Skeletal muscle tissue (tissue), 4 donors: Measurements from ENCODE around the gene KCTD11. TPM values are rescaled to one million over a fixed set of nuclear protein-coding genes. Genes with fewer than 3 reads are reported as not detected.
A peak's percentile ranks its signal among the peaks of the same experiment; 100 is the strongest.

Source experiments
- H3K27ac ChIP-seq: one replicate; pipeline ENCODE4 v1.7.0; 2013; ENCODE audit warnings: mild to moderate bottlenecking, low read depth, low read length, inconsistent platforms
- H3K27me3 ChIP-seq, 3 donors: one replicate each; pipeline ENCODE4 v1.7.0; 2013; ENCODE audit warnings: low read length in 3 of 3; ENCODE audit not compliant: control insufficient read depth in 3 of 3, insufficient read depth in 3 of 3
- H3K36me3 ChIP-seq, 3 donors: one replicate each; pipeline ENCODE4 v1.7.0; 2013; ENCODE audit warnings: low read length in 3 of 3; ENCODE audit not compliant: control insufficient read depth in 3 of 3, insufficient read depth in 3 of 3
- H3K4me1 ChIP-seq, 3 donors: one replicate each; pipeline ENCODE4 v1.7.0; 2013; ENCODE audit warnings: low read length in 3 of 3, mild to moderate bottlenecking in 3 of 3; ENCODE audit not compliant: control insufficient read depth in 3 of 3, insufficient read depth in 3 of 3
- H3K4me3 ChIP-seq, 3 donors: one replicate each; pipeline ENCODE4 v1.7.0; 2013; ENCODE audit warnings: low read length in 3 of 3
- H3K9ac ChIP-seq, 3 donors: one replicate each; pipeline ENCODE4 v1.7.0; 2013; ENCODE audit warnings: low read length in 3 of 3, mild to moderate bottlenecking in 3 of 3, moderate library complexity in 2 of 3, low read depth in 1 of 3
- H3K9me3 ChIP-seq, 3 donors: one replicate each; pipeline ENCODE4 v1.7.0; 2013; ENCODE audit warnings: low read length in 3 of 3; ENCODE audit not compliant: control insufficient read depth in 3 of 3
- total RNA-seq: library from RNA; depleted of rRNA; stranded (reverse); fragments of >200 nt; gene quantifications from one replicate; pipeline ENCODE4 v1.2.3, GENCODE V29; 2014
- donor health status: Osteomylitis.

Gene KCTD11
- total RNA-seq, 1 donor from 2014 or later = 4.2 TPM

DNA sequence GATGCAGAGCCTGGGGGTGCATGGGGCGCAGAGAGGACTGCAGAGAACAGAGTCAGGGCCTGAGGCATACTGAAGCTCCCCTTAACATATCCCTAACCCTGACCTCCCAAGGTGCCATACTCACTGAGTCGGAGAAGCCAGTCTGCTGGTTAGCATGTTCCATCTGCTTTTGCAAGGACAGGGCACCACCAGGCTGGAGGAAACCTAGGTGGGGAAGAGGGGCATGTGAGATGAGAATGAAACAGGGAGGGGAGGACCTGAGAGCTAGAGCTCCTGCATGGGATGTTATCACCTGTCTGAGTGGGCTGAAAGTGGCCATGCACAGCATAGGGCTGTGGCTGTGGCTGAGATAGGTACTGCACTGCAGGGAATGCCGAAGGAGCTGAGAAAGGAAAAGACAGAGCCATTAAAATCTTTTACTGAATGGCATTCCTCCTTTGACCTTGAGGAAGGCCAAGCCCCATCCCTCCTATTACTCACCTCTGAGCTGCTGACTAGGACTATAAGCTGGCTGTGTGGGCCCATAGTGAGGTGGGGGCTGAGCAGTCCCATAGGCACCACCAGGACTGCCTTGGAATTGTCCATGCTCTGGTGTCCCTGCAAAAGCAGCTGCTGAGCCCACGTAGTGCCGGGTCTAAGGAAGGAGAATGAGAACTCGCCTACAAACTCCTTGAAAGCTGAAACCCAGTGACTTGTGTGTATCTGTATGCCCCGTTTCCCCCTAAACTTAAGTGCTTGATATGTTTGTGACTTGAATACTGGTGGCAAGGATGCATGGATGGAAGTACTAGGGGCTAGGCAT is 38.7 kb upstream of the KCTD11 start:
- no peak overlapping the region for H3K27ac ChIP-seq
- no peaks in the 10 kb centered on the region for H3K9me3 ChIP-seq
- H3K9ac ChIP-seq = peak overlapping the region in 1 of 3 donors; percentile 93
- H3K36me3 ChIP-seq = peaks cover 60 to 70% (median 66%) of the 10 kb centered on the region in 3 donors
- H3K4me3 ChIP-seq = no peak overlapping the region
- no peaks in the 10 kb centered on the region for H3K27me3 ChIP-seq
- peaks cover 57 to 69% (median 66%) of the 10 kb centered on the region in 3 donors for H3K4me1 ChIP-seq

DNA sequence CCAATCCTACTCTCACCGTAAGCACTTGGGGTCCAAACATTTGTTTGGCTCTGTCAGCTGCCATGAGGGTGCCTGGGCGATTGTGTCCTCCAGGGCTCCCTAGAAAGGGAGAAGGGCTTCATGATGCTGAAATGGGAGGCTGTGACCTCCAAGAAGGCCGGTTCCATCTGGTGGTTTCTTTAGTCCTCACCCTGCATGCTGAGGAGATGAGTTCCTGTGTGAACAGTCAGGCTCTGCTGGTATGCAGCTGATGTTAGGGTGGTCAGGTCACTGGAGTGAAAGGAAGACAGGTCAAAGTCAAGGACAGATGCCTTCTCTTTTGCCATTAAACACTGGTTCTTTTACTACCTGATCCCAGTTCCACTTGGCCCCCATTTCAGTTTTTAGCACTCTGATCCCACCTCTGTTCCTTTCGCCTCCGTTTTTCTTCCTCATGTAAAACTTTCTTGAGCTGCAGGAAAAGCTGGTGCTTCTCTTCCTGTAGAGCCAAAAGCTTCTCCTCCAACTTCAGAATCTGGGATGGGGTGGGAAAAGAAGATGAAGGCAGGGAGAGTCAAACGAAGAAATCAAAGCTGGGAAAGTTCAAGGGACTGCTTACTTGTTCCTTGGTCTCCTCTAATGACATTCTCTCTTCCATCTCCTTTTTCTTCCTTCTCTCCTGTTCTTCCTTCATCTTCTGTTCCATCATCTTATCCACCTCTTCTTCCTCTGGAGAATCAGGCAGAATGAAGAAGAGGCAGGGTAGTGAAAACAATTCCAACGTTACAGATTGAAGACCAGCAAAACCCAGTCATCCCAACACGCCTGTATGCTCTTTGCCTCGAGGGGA is 37.9 kb upstream of the KCTD11 start:
- peak overlapping the region; percentile 83 to 93 (median 88) for H3K9ac ChIP-seq
- peak overlapping the region; percentile 83 to 97 (median 92) for H3K4me3 ChIP-seq
- peak overlapping the region; percentile 89 for H3K27ac ChIP-seq
- H3K27me3 ChIP-seq = no peaks in the 10 kb centered on the region
- H3K4me1 ChIP-seq = peaks cover 53 to 63% (median 58%) of the 10 kb centered on the region in 3 donors
- no peaks in the 10 kb centered on the region for H3K9me3 ChIP-seq
- peaks cover 68 to 78% (median 74%) of the 10 kb centered on the region in 3 donors for H3K36me3 ChIP-seq

DNA sequence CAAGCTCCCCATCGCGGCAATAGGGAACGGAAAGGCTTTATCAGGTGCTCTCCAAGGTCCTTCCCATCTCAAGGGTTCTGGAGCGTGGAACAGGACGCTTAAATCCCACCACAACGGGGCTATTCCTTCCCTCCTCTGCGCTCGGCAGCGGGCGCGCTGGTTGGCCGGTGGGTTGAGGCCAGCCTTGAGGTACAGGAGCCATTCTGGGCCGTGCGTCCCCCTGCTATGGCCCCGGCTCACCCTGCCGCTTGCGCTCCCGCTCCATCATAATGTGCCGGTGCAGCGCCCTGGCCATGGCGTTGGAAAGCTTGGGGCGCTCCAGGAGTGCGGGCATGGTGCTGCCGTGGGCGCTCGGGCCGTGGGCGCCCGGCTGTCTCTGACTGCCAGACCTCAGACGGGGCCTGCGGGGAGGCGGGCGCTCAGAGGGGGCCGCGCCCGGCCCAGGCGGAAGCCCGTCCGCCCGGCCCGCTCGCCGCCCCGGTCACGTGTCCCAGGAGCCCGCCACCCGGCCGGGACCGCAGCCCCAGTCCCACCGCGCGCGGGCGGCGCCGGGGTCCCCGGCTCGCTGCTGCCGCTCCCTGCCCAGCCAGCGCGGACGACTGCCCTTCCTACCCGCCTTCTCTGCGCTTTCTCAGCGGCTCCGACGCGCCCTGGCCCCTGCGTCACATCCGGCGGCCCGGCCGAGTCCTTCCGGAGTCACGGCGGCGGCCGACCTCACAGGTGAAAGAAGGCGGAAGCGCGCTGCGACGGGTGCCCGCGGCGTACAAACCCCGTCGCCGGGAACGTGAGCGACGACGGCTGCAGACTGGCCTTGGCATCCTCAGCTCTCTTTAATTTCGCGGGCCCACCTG is 37.0 kb upstream of the KCTD11 start, which contains the start of gene GPS2:
Gene GPS2 (minus strand): TSS at position 642 of the 851 bp plus-strand sequence. CDS start 308 bp downstream, at position 334.
- Histone ChIP-seq H3K4me1 (peaks cover 45 to 54% (median 49%) of the 10 kb centered on the region in 3 donors), H3K4me3 (peak within 1 kb of the TSS; percentile 83 to 97 (median 92)), H3K27me3 (no peaks in the 10 kb centered on the region), H3K9ac (peak within 1 kb of the TSS; percentile 83 to 93 (median 88)), H3K27ac (peak within 1 kb of the TSS; percentile 89), H3K9me3 (no peaks in the 10 kb centered on the region), H3K36me3 (peaks cover 64 to 74% (median 70%) of the 10 kb centered on the region in 3 donors)

DNA sequence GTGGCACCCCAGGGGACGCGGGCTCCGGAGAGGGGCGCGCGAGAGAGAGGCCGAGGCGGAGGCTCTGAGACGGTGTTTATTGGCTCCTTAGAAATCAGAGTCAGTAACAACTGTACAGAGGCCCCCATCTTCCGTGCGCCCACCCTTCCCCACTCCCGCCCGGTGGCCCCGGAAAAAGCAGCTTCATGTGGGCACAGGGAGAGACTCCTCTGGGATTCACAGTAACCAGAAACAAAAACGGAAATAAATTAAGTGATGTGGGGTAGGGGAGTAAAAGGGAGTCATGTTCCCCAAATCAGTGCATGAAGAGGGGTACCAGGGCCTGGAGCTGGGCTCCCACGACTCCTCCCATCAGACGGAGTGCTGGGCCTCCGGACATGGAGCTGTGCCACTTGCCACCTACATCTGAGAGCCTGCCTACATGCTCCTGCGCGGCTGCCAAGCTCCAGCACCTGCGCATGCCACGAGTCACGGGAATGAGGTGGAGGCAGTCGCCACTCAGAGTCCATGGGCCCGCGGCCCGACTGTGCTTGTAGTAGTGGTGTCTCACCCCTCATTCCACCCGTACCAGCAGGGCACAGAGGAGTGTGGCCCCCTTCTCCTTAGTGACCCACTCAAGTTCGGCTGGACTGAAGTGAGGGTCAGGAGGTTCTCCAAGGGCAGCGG is 36.3 kb upstream of the KCTD11 start:
- peaks cover 38 to 47% (median 42%) of the 10 kb centered on the region in 3 donors for H3K4me1 ChIP-seq
- H3K9ac ChIP-seq = peak overlapping the region; percentile 80 to 93 (median 88)

DNA sequence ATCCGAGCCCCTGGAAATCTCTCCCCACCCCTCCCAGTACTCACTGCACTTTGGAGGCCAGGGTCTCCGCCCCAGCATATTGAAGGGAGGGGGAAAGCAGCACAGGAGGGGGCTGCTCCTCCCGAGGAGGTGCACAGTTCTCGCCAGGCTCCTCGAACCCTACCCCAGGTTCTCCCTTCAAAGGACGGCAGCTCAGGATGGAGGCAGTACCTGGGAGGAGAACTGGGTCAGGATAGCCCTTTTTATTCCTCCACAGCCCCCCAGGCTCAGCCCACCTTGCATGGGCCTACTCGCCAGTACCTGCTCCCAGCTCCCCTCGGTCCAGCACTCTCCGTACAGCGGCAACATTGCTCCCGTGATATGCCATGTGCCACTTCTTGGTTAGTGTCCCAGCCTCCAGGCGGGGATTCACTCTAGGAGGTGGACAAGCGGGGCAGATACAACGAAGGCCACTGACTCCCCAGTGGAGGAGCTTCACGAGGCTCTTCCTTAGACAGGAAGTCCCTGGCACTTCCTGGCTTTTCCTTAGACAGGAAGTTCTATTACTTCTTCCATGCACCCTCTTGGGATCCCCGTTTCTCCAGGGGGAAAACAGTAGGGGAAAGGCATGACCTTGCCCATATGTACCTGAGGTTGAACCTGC is 34.7 kb upstream of the KCTD11 start:
- H3K4me1 ChIP-seq = peaks cover 31 to 34% (median 33%) of the 10 kb centered on the region in 3 donors
- H3K9me3 ChIP-seq = no peaks in the 10 kb centered on the region
- H3K36me3 ChIP-seq = peaks cover 66 to 75% (median 75%) of the 10 kb centered on the region in 3 donors

More for the DNA sequence above, 36.3 kb upstream of the KCTD11 start:
- Histone ChIP-seq H3K27me3 (no peaks in the 10 kb centered on the region), H3K9me3 (no peaks in the 10 kb centered on the region), H3K36me3 (peaks cover 62 to 75% (median 71%) of the 10 kb centered on the region in 3 donors), H3K27ac (peak overlapping the region; percentile 89), H3K4me3 (peak overlapping the region; percentile 83 to 97 (median 92))

DNA sequence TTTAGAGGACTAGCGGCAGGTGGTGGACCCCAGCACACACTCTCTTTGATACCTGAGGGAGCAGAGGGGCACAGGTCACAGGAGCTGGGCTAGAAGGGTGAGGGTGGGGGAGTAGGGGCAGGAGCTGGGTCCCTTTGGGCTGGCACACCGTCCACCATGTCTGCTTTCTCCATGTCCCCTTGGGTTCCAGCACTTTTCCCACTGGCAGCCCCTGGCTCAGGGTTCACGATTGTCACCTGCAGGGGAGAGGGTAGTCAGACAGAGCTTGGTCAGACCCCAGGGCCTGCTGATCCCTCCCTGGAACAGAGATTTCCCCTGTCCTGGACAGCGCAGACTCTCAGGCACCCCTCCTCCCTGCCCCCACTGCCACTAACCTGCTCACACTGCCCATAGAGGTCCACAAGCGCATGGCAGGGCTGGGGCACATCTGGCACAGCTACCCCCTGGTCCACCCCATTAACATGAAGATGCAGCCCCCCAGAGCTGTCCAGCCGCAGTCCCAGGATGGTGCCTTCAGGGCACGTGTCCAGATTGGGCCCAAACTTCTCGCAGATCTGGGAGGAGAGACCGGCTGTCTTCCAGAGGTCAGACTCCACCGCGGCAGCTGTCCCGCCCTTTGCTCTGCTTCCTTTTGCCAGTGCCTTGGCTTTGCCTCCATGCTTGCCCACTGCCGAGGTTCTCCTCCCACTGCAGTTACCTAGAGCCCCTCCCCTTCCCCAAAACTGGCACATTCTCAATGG is 33.7 kb upstream of the KCTD11 start:
- no peaks in the 10 kb centered on the region for H3K9me3 ChIP-seq
- no peak overlapping the region for H3K4me3 ChIP-seq
- no peak overlapping the region for H3K9ac ChIP-seq
- H3K36me3 ChIP-seq = peaks cover 66 to 75% (median 75%) of the 10 kb centered on the region in 3 donors
- no peak overlapping the region for H3K27ac ChIP-seq
- H3K27me3 ChIP-seq = no peaks in the 10 kb centered on the region
- H3K4me1 ChIP-seq = peaks cover 21 to 24% (median 23%) of the 10 kb centered on the region in 3 donors

More for the DNA sequence above, 34.7 kb upstream of the KCTD11 start:
- no peak overlapping the region for H3K4me3 ChIP-seq
- no peaks in the 10 kb centered on the region for H3K27me3 ChIP-seq
- H3K27ac ChIP-seq = no peak overlapping the region
- H3K9ac ChIP-seq = no peak overlapping the region

DNA sequence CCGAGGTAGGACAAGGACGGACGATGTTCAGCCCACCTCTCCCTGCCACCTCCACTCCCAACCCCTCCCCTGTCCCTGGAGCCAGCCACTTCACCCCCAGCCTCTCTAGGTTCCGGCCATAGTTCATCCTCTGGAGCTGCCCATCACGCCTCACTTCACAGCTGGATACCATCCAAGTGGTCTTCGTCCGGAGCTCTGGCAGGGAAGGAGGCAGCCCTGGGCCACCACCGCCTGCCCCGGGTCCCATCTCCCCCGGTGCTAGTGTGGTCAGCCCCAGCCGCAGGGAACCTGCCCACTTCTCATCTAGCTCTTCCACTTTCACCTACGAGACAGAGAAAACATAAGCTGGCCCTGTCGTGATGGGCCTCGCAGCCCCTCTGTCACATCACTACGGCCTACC is 30.5 kb upstream of the KCTD11 start:
- H3K36me3 ChIP-seq = peaks cover 78 to 86% (median 83%) of the 10 kb centered on the region in 3 donors
- no peak overlapping the region for H3K9ac ChIP-seq
- H3K4me1 ChIP-seq = no peaks in the 10 kb centered on the region

DNA sequence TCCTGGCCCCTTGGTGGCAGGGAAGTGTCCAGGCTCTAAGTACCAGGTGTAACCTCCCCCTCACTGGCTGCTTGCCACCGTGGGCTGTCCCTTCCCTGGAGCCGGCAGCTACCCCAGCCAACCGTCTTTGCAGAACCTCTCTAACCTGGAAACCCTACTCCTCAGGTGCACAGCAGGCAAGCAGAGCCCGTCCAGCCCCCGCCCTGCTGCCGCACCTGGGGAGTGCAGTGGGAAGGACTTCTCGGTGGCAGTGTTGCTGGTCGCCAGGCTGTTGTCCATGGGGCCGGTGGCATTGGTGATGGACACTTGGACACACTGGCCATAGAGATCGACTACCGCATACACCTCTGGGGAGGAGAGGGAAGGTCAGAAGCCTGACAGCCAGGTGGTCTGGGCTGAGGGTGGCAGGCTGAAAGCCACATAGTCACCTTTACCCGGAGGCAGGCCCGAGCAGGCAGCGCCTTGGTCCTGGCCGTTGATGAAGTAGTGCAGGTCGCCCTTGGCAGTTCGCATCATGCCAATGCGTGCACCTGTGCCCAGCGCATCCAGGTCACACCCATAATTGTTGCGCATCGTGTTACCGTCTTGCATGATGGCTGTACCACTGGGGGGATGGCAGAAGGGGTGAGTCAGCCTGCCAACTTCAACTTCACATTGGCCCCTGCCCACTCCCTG is 29.3 kb upstream of the KCTD11 start:
- Histone ChIP-seq H3K4me1 (peaks cover 3 to 5% (median 4%) of the 10 kb centered on the region in 3 donors), H3K9ac (no peak overlapping the region), H3K9me3 (no peaks in the 10 kb centered on the region), H3K36me3 (peaks cover 76 to 84% (median 80%) of the 10 kb centered on the region in 3 donors), H3K4me3 (no peak overlapping the region), H3K27me3 (no peaks in the 10 kb centered on the region), H3K27ac (no peak overlapping the region)

More for the DNA sequence above, 30.5 kb upstream of the KCTD11 start:
- no peak overlapping the region for H3K27ac ChIP-seq
- no peaks in the 10 kb centered on the region for H3K27me3 ChIP-seq
- no peak overlapping the region for H3K4me3 ChIP-seq
- no peaks in the 10 kb centered on the region for H3K9me3 ChIP-seq
